Endodermal cell (in vitro differentiated cells): ENCODE results near the gene ASCL4. TPM values are rescaled to one million over a fixed set of nuclear protein-coding genes. Genes with fewer than 3 reads are reported as not detected.
A peak's percentile ranks its signal among the peaks of the same experiment; 100 is the strongest.

Source experiments
- DNase-seq: peaks from one replicate; pipeline ENCODE4 v3.0.0-alpha.2; 2017
- H3K27ac ChIP-seq: 2 replicates; pipeline ENCODE4 v1.5.1; 2013; ENCODE audit warnings: mild to moderate bottlenecking, low read depth, low read length, moderate library complexity
- H3K27me3 ChIP-seq: 2 replicates; pipeline ENCODE4 v1.6.1; 2013; ENCODE audit warnings: mild to moderate bottlenecking, low read length, moderate library complexity; ENCODE audit not compliant: insufficient read depth, control insufficient read depth, poor library complexity, severe bottlenecking
- H3K36me3 ChIP-seq: 2 replicates; pipeline ENCODE4 v1.7.0; 2013; ENCODE audit warnings: mild to moderate bottlenecking, low read length, moderate library complexity; ENCODE audit not compliant: control insufficient read depth, insufficient read depth
- H3K4me1 ChIP-seq: one replicate; pipeline ENCODE4 v1.7.0; 2013; ENCODE audit warnings: low read length; ENCODE audit not compliant: control insufficient read depth, insufficient read depth
- H3K4me3 ChIP-seq: 2 replicates; pipeline ENCODE4 v1.5.1; 2013; ENCODE audit warnings: mild to moderate bottlenecking, low read length, moderate library complexity
- H3K9ac ChIP-seq: 2 replicates; pipeline ENCODE4 v1.6.1; 2013; ENCODE audit warnings: mild to moderate bottlenecking, low read length, moderate library complexity; ENCODE audit not compliant: poor library complexity, severe bottlenecking; ENCODE audit errors: extremely low read depth
- H3K9me3 ChIP-seq: 2 replicates; pipeline ENCODE4 v1.6.1; 2013; ENCODE audit warnings: mild to moderate bottlenecking, low read length, moderate library complexity; ENCODE audit not compliant: control insufficient read depth
- H3K27ac Mint-ChIP-seq: 2 replicates; pipeline ENCODE4 v1.8.0; 2020; ENCODE audit warnings: mixed read lengths
- H3K27me3 Mint-ChIP-seq: 2 replicates; pipeline ENCODE4 v1.8.0; 2021; ENCODE audit warnings: mild to moderate bottlenecking, mixed read lengths; ENCODE audit not compliant: insufficient read depth
- H3K36me3 Mint-ChIP-seq: 2 replicates; pipeline ENCODE4 v1.8.0; 2020; ENCODE audit warnings: low read depth, mixed read lengths
- H3K4me1 Mint-ChIP-seq: 2 replicates; pipeline ENCODE4 v1.8.0; 2020; ENCODE audit warnings: mixed read lengths
- H3K4me3 Mint-ChIP-seq: 2 replicates; pipeline ENCODE4 v1.8.0; 2020; ENCODE audit warnings: mild to moderate bottlenecking, moderate library complexity, mixed read lengths
- H3K9me3 Mint-ChIP-seq: 2 replicates; pipeline ENCODE4 v1.8.0; 2020; ENCODE audit warnings: mild to moderate bottlenecking, mixed read lengths
- WGBS, 2 experiments: methylation state at CpG; one replicate each; pipeline versions ENCODE4 v1.1.5 to v1.1.7; 2013; ENCODE audit warnings: missing lambda C conversion rate in 2 of 2, mixed read lengths in 1 of 2; ENCODE audit not compliant: insufficient coverage in 1 of 2, insufficient read length in 1 of 2; 5-methylcytosine and 5-hydroxymethylcytosine counted together
- total RNA-seq, 2 donors: library from RNA; stranded (reverse); fragmentation: NEBNext Ultra II Directional in 1 of 2; extraction: Animal tissue kit (Norgen Biotek cat#: 25700) in 1 of 2; gene quantifications; 2 replicates in 1 of 2; 3 replicates in 1 of 2; pipeline ENCODE4 v1.2.1, GENCODE V29; 2021
- TF ChIP-seq, protein P1 (sequence below): fragments of 200-600 bp; sonication (generic); conservative IDR thresholded peaks from 2 replicates; pipeline ENCODE4 v1.5.0; 2021; ENCODE audit warnings: antibody characterized with exemption, mild to moderate bottlenecking

ASCL4 gene
- total RNA-seq, 2 donors from 2014 or later: not detected

GRCh38 chr12:107822356-107822755, 47.9 kb downstream of the ASCL4 start:
- Histone ChIP-seq H3K9me3 (peaks cover 44% of the 10 kb centered on the region), H3K4me1 (no peaks in the 10 kb centered on the region), H3K36me3 (no peaks in the 10 kb centered on the region), H3K9ac (no peak overlapping the region), H3K27me3 (no peaks in the 10 kb centered on the region), H3K4me3 (no peak overlapping the region), H3K27ac (no peak overlapping the region)
- Mint-ChIP-seq H3K27me3 (peaks cover 6% of the 10 kb centered on the region), H3K4me3 (no peak overlapping the region), H3K4me1 (no peaks in the 10 kb centered on the region), H3K9me3 (peaks cover 60% of the 10 kb centered on the region), H3K27ac (no peak overlapping the region), H3K36me3 (peaks cover 4% of the 10 kb centered on the region)
- WGBS, 2 experiments: 54 to 61% methylated on average over 7 to 8 of the region's 8 CpGs
- TF ChIP-seq, protein P1, sequence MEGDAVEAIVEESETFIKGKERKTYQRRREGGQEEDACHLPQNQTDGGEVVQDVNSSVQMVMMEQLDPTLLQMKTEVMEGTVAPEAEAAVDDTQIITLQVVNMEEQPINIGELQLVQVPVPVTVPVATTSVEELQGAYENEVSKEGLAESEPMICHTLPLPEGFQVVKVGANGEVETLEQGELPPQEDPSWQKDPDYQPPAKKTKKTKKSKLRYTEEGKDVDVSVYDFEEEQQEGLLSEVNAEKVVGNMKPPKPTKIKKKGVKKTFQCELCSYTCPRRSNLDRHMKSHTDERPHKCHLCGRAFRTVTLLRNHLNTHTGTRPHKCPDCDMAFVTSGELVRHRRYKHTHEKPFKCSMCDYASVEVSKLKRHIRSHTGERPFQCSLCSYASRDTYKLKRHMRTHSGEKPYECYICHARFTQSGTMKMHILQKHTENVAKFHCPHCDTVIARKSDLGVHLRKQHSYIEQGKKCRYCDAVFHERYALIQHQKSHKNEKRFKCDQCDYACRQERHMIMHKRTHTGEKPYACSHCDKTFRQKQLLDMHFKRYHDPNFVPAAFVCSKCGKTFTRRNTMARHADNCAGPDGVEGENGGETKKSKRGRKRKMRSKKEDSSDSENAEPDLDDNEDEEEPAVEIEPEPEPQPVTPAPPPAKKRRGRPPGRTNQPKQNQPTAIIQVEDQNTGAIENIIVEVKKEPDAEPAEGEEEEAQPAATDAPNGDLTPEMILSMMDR: no peak
- peak; percentile 81 for DNase-seq

Other genes with a start within 250 kb of the ASCL4 start
- gene PWP1, start 88.9 kb upstream of the ASCL4 start, total RNA-seq: 10 to 100 TPM; 35.7 to 37.8 TPM
- 10 to 100 TPM; 20.0 to 24.5 TPM for gene PRDM4, start 13.6 kb upstream of the ASCL4 start, total RNA-seq